Progenitor cell of endocrine pancreas (in vitro differentiated cells): ENCODE measurements around the gene ACAD11. TPM values are rescaled to one million over a fixed set of nuclear protein-coding genes. Genes with fewer than 3 reads are reported as not detected.

Experiments
- DNase-seq: peaks from one replicate; pipeline ENCODE4 v3.0.0; 2021; ENCODE audit warnings: low spot score; ENCODE audit not compliant: unreplicated experiment
- H3K27ac Mint-ChIP-seq: 2 replicates; pipeline ENCODE4 v1.8.0; 2021; ENCODE audit warnings: mild to moderate bottlenecking, moderate library complexity, mixed read lengths
- H3K27me3 Mint-ChIP-seq: 2 replicates; pipeline ENCODE4 v1.8.0; 2021; ENCODE audit warnings: mixed read lengths
- H3K36me3 Mint-ChIP-seq: 2 replicates; pipeline ENCODE4 v1.8.0; 2022; ENCODE audit warnings: mixed read lengths; ENCODE audit not compliant: insufficient read depth
- H3K4me1 Mint-ChIP-seq: 2 replicates; pipeline ENCODE4 v1.8.0; 2021; ENCODE audit warnings: low read depth, mixed read lengths
- H3K4me3 Mint-ChIP-seq: 2 replicates; pipeline ENCODE4 v1.8.0; 2021; ENCODE audit warnings: low read depth, mild to moderate bottlenecking, moderate library complexity, mixed read lengths
- H3K9me3 Mint-ChIP-seq: 2 replicates; pipeline ENCODE4 v1.8.0; 2021; ENCODE audit warnings: low read depth, mixed read lengths
- CTCF ChIP-seq: fragments of 200-600 bp; sonication (generic); IDR thresholded peaks from one replicate; pipeline ENCODE4 v1.5.0; 2021; ENCODE audit warnings: antibody characterized with exemption, mild to moderate bottlenecking; ENCODE audit not compliant: unreplicated experiment
- total RNA-seq: library from RNA; stranded (reverse); gene quantifications from 2 replicates; pipeline ENCODE4 v1.2.1, GENCODE V29; 2021

The ACAD11 gene
- total RNA-seq, 1 donor from 2014 or later = 14.2 TPM

GRCh38 chr3:132550579-132551305 lies 108.9 kb downstream of the ACAD11 start:
- DNase-seq = no peak
- Mint-ChIP-seq H3K4me3 (no peak overlapping the region), H3K4me1 (peaks cover 7% of the 10 kb centered on the region), H3K36me3 (no peaks in the 10 kb centered on the region), H3K27me3 (no peaks in the 10 kb centered on the region), H3K9me3 (no peaks in the 10 kb centered on the region), H3K27ac (no peak overlapping the region)
- no peak for TF ChIP-seq CTCF

- Mint-ChIP-seq H3K9me3 (no peaks in the 10 kb centered on the region), H3K36me3 (no peaks in the 10 kb centered on the region), H3K4me3 (no peak overlapping the region), H3K4me1 (peaks cover 5% of the 10 kb centered on the region), H3K27ac (no peak overlapping the region), H3K27me3 (no peaks in the 10 kb centered on the region)
- TF ChIP-seq CTCF = no peak
- no peak for DNase-seq
These were observed 109.6 kb downstream of the ACAD11 start for GRCh38 chr3:132549890-132550578.

- DNase-seq = no peak
- H3K4me3 Mint-ChIP-seq = no peak overlapping the region
- no peak for TF ChIP-seq CTCF
- H3K36me3 Mint-ChIP-seq = no peaks in the 10 kb centered on the region
- peaks cover 1% of the 10 kb centered on the region for H3K4me1 Mint-ChIP-seq
- H3K9me3 Mint-ChIP-seq = no peaks in the 10 kb centered on the region
- no peaks in the 10 kb centered on the region for H3K27me3 Mint-ChIP-seq
- H3K27ac Mint-ChIP-seq = no peak overlapping the region
These were observed 110.4 kb downstream of the ACAD11 start for GRCh38 chr3:132549169-132549568.

- no peak for TF ChIP-seq CTCF
- DNase-seq = no peak
- Mint-ChIP-seq H3K9me3 (no peaks in the 10 kb centered on the region), H3K4me1 (no peaks in the 10 kb centered on the region), H3K36me3 (no peaks in the 10 kb centered on the region), H3K27me3 (no peaks in the 10 kb centered on the region), H3K4me3 (no peak overlapping the region), H3K27ac (no peak overlapping the region)
These were observed 114.1 kb downstream of the ACAD11 start for GRCh38 chr3:132545471-132545870.

GRCh38 chr3:132544130-132544529 lies 115.5 kb downstream of the ACAD11 start:
- H3K4me3 Mint-ChIP-seq = no peak overlapping the region
- H3K27me3 Mint-ChIP-seq = no peaks in the 10 kb centered on the region
- no peak overlapping the region for H3K27ac Mint-ChIP-seq
- H3K4me1 Mint-ChIP-seq = no peaks in the 10 kb centered on the region
- no peak for DNase-seq
- H3K36me3 Mint-ChIP-seq = peaks cover 2% of the 10 kb centered on the region
- no peak for TF ChIP-seq CTCF
- H3K9me3 Mint-ChIP-seq = no peaks in the 10 kb centered on the region
